Chondrocyte (in vitro differentiated cells): ENCODE measurements around the gene TMTC2. TPM values are rescaled to one million over a fixed set of nuclear protein-coding genes. Genes with fewer than 3 reads are reported as not detected.

Source experiments
- DNase-seq: peaks from one replicate; pipeline ENCODE4 v3.0.0; 2021; ENCODE audit warnings: mixed read lengths, low spot score
- H3K27ac Mint-ChIP-seq: one replicate; pipeline ENCODE4 v1.8.0; 2021; ENCODE audit warnings: mild to moderate bottlenecking, moderate library complexity, mixed read lengths; ENCODE audit not compliant: unreplicated experiment
- H3K27me3 Mint-ChIP-seq: 2 replicates; pipeline ENCODE4 v1.8.0; 2021; ENCODE audit warnings: low read depth, mixed read lengths
- H3K36me3 Mint-ChIP-seq: 2 replicates; pipeline ENCODE4 v1.8.0; 2021; ENCODE audit warnings: low read depth, mixed read lengths
- H3K4me1 Mint-ChIP-seq: 2 replicates; pipeline ENCODE4 v1.8.0; 2021; ENCODE audit warnings: low read depth, mild to moderate bottlenecking, mixed read lengths
- H3K4me3 Mint-ChIP-seq: one replicate; pipeline ENCODE4 v1.8.0; 2021; ENCODE audit warnings: mild to moderate bottlenecking, moderate library complexity, mixed read lengths; ENCODE audit not compliant: unreplicated experiment
- H3K9me3 Mint-ChIP-seq: 2 replicates; pipeline ENCODE4 v1.8.0; 2021; ENCODE audit warnings: low read depth, mixed read lengths
- CTCF ChIP-seq: fragments of 200-600 bp; sonication (generic); IDR thresholded peaks from 2 replicates; pipeline ENCODE4 v1.5.0; 2021; ENCODE audit warnings: antibody characterized with exemption, mild to moderate bottlenecking, moderate library complexity
- total RNA-seq: library from RNA; stranded (reverse); gene quantifications from 3 replicates; pipeline ENCODE4 v1.2.1, GENCODE V29; 2021

TMTC2 gene
- total RNA-seq, 1 donor from 2014 or later: 1.4 TPM

- Mint-ChIP-seq H3K4me3 (no peak overlapping the region), H3K36me3 (no peaks in the 10 kb centered on the region), H3K27ac (no peak overlapping the region), H3K9me3 (no peaks in the 10 kb centered on the region), H3K27me3 (no peaks in the 10 kb centered on the region), H3K4me1 (peaks cover 15% of the 10 kb centered on the region)
- no peak for DNase-seq
- no peak for TF ChIP-seq CTCF
These were observed 354.3 kb downstream of the TMTC2 start for GRCh38 chr12:83040991-83041390.

GRCh38 chr12:83042441-83043200, 355.9 kb downstream of the TMTC2 start:
- DNase-seq: no peak
- no peaks in the 10 kb centered on the region for H3K27me3 Mint-ChIP-seq
- no peak for TF ChIP-seq CTCF
- H3K9me3 Mint-ChIP-seq: no peaks in the 10 kb centered on the region
- H3K4me3 Mint-ChIP-seq: no peak overlapping the region
- H3K27ac Mint-ChIP-seq: no peak overlapping the region
- H3K4me1 Mint-ChIP-seq: peaks cover 19% of the 10 kb centered on the region
- no peaks in the 10 kb centered on the region for H3K36me3 Mint-ChIP-seq

- no peak overlapping the region for H3K4me3 Mint-ChIP-seq
- TF ChIP-seq CTCF: no peak
- no peaks in the 10 kb centered on the region for H3K36me3 Mint-ChIP-seq
- peaks cover 2% of the 10 kb centered on the region for H3K9me3 Mint-ChIP-seq
- no peak for DNase-seq
- H3K27ac Mint-ChIP-seq: no peak overlapping the region
- peaks cover 19% of the 10 kb centered on the region for H3K4me1 Mint-ChIP-seq
- H3K27me3 Mint-ChIP-seq: no peaks in the 10 kb centered on the region
These were observed 358.0 kb downstream of the TMTC2 start for GRCh38 chr12:83044736-83045135.

- no peak for TF ChIP-seq CTCF
- H3K4me3 Mint-ChIP-seq: no peak overlapping the region
- DNase-seq: no peak
- H3K27ac Mint-ChIP-seq: no peak overlapping the region
- no peaks in the 10 kb centered on the region for H3K27me3 Mint-ChIP-seq
- H3K36me3 Mint-ChIP-seq: no peaks in the 10 kb centered on the region
- H3K4me1 Mint-ChIP-seq: peaks cover 14% of the 10 kb centered on the region
- peaks cover 2% of the 10 kb centered on the region for H3K9me3 Mint-ChIP-seq
These were observed 359.3 kb downstream of the TMTC2 start for GRCh38 chr12:83046019-83046418.

GRCh38 chr12:83049306-83049705, 362.6 kb downstream of the TMTC2 start:
- no peak for DNase-seq
- Mint-ChIP-seq H3K9me3 (peaks cover 2% of the 10 kb centered on the region), H3K36me3 (no peaks in the 10 kb centered on the region), H3K4me3 (no peak overlapping the region), H3K27ac (no peak overlapping the region), H3K4me1 (peaks cover 7% of the 10 kb centered on the region), H3K27me3 (no peaks in the 10 kb centered on the region)
- no peak for TF ChIP-seq CTCF
